Measurements from ENCODE around the gene ANKRD9. TPM values are rescaled to one million over a fixed set of nuclear protein-coding genes. Genes with fewer than 3 reads are reported as not detected.
A peak's percentile ranks its signal among the peaks of the same experiment; 100 is the strongest.

ANKRD9 gene
- total and polyA plus RNA-seq, 2 of the 13 experiments (the other 11 are each of a cell fraction or from before 2014, with no cell fraction given): 10.0 to 15.0 TPM

DNA sequence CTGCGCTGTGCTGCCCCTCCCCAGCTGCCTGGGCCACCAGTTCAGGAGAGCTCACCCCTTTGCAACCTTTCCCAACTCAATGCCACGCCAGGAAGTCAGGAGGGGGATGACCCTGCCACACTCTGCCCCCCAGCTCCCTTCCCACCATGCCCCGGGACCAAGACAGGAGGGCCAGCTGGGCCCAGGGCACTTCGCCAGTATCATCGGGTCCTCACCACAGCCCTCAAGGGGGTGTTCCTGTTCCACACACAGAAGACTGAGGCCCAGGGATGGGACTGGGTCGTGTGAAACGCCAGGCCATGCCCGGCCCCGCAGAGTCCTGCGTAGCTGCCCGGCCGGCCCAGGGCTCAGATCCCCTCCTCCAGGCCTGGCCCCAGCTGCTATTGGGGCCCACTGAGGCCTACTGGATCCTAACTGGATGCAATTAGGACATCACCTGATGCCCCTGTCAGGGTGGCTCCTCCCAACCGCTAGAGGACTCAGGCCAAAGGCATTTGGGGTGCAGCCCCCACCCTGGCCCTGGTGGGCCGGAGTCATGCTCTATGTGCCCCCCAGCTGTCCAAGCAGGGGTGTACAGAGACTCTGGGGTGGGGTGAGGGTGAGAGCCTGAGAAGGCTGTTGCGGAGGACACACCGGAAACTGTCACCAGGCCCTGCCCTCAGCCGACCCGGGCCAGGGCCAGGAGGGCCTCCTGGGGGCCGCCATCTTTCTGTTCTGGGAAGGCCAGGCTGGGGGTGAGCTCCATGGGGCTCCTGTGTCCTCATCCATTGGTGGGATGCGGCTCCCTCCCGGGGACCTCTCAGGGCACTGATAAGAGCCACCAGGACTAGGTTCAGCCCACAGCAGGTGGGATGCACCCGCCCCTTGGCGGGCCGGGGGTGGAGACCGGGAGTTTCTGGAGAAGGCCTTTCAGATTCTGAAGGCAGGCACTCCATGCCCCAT, 29.3 kb upstream of the ANKRD9 start:
- CTCF ChIA-PET (ENCODE audit: low intra/inter-chr PET ratio, low total read pairs): no interaction called here
- TF ChIP-seq ZMYM2 (CRISPR knock-in tag; IDR thresholded peaks at IDR 0.05) (no peak), MEF2D (CRISPR knock-in tag; IDR thresholded peaks at IDR 0.05) (peak; percentile 72; the same call in 1 of the 2 replicates), NFE2 (CRISPR knock-in tag; IDR thresholded peaks at IDR 0.05) (0 out of 2 replicates have a peak, but pooled peaks have one; percentile 12), HCFC1 (IDR thresholded peaks at IDR 0.05; ENCODE audit: low read depth, low read length) (peak; percentile 30; the same call in 1 of the 2 replicates), ZNF598 (CRISPR knock-in tag; IDR thresholded peaks at IDR 0.05; ENCODE audit: borderline replicate concordance) (peak; percentile 34; the same call in 1 of the 2 replicates), HOXA5 (CRISPR knock-in tag; IDR thresholded peaks at IDR 0.05) (peak; percentile 78), ZNF224 (CRISPR knock-in tag; IDR thresholded peaks at IDR 0.05) (peak; percentile 40; the same call in 1 of the 2 replicates), ZNF264 (CRISPR knock-in tag; IDR thresholded peaks at IDR 0.05) (peak; percentile 78), ZNF335 (CRISPR knock-in tag; IDR thresholded peaks at IDR 0.05) (peak; percentile 76), ZFP37 (CRISPR knock-in tag; IDR thresholded peaks at IDR 0.05; ENCODE audit: borderline replicate concordance) (no peak), RXRA (CRISPR knock-in tag; IDR thresholded peaks at IDR 0.05) (peak; percentile 96), YEATS4 (CRISPR knock-in tag; IDR thresholded peaks at IDR 0.05; ENCODE audit: borderline replicate concordance) (peak; percentile 83), DMAP1 (CRISPR knock-in tag; IDR thresholded peaks at IDR 0.05) (peak; percentile 75; the same call in 1 of the 2 replicates), TOE1 (CRISPR knock-in tag; IDR thresholded peaks at IDR 0.05) (no peak), PRMT3 (CRISPR knock-in tag; IDR thresholded peaks at IDR 0.05; ENCODE audit: borderline replicate concordance, low read depth) (0 out of 2 replicates have a peak, but pooled peaks have one; percentile 35)
- TF ChIP-seq, protein P1, sequence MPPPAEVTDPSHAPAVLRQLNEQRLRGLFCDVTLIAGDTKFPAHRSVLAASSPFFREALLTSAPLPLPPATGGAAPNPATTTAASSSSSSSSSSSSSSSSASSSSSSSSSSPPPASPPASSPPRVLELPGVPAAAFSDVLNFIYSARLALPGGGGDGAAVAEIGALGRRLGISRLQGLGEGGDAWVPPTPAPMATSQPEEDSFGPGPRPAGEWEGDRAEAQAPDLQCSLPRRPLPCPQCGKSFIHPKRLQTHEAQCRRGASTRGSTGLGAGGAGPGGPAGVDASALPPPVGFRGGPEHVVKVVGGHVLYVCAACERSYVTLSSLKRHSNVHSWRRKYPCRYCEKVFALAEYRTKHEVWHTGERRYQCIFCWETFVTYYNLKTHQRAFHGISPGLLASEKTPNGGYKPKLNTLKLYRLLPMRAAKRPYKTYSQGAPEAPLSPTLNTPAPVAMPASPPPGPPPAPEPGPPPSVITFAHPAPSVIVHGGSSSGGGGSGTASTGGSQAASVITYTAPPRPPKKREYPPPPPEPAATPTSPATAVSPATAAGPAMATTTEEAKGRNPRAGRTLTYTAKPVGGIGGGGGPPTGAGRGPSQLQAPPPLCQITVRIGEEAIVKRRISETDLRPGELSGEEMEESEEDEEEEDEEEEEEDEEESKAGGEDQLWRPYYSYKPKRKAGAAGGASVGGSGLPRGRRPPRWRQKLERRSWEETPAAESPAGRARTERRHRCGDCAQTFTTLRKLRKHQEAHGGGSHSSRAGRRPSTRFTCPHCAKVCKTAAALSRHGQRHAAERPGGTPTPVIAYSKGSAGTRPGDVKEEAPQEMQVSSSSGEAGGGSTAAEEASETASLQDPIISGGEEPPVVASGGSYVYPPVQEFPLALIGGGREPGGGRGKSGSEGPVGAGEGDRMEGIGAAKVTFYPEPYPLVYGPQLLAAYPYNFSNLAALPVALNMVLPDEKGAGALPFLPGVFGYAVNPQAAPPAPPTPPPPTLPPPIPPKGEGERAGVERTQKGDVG (CRISPR knock-in tag; IDR thresholded peaks at IDR 0.05; ENCODE audit: borderline replicate concordance): peak; percentile 57; the same call in 1 of the 2 replicates
- TF ChIP-seq, protein P2, sequence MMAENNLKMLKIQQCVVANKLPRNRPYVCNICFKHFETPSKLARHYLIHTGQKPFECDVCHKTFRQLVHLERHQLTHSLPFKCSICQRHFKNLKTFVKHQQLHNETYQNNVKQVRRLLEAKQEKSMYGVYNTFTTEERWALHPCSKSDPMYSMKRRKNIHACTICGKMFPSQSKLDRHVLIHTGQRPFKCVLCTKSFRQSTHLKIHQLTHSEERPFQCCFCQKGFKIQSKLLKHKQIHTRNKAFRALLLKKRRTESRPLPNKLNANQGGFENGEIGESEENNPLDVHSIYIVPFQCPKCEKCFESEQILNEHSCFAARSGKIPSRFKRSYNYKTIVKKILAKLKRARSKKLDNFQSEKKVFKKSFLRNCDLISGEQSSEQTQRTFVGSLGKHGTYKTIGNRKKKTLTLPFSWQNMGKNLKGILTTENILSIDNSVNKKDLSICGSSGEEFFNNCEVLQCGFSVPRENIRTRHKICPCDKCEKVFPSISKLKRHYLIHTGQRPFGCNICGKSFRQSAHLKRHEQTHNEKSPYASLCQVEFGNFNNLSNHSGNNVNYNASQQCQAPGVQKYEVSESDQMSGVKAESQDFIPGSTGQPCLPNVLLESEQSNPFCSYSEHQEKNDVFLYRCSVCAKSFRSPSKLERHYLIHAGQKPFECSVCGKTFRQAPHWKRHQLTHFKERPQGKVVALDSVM (CRISPR knock-in tag; IDR thresholded peaks at IDR 0.05): 0 out of 2 replicates have a peak, but pooled peaks have one; percentile 17
- TF ChIP-seq, protein P3, sequence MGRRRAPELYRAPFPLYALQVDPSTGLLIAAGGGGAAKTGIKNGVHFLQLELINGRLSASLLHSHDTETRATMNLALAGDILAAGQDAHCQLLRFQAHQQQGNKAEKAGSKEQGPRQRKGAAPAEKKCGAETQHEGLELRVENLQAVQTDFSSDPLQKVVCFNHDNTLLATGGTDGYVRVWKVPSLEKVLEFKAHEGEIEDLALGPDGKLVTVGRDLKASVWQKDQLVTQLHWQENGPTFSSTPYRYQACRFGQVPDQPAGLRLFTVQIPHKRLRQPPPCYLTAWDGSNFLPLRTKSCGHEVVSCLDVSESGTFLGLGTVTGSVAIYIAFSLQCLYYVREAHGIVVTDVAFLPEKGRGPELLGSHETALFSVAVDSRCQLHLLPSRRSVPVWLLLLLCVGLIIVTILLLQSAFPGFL (CRISPR knock-in tag; IDR thresholded peaks at IDR 0.05): no peak

More for the DNA sequence above, 29.3 kb upstream of the ANKRD9 start:
- H3K27me3 ChIP-seq (ENCODE audit: control insufficient read depth in 1 of 2, insufficient read depth in 2 of 2, low read length in 2 of 2): no peaks in the 10 kb centered on the region; a peak in 1 of 5 replicates
- H4K20me1 ChIP-seq (ENCODE audit: insufficient read depth, low read length): no peaks in the 10 kb centered on the region
- FAIRE-seq: peak; percentile 74
- H3K79me2 ChIP-seq (ENCODE audit: insufficient read depth, low read length): no peaks in the 10 kb centered on the region
- DNase-seq (ENCODE audit: low spot score): peak; percentile 81
- ATAC-seq: peak; percentile 71
- no TSS peak for BruUV-seq (replicated peaks)
- in situ Hi-C loops (cut with HindIII; ENCODE audit: extremely low pct_ligation_motif_present, low pct_unique_long_range_greater_than_20kb): no loop called here
- no peaks in the 10 kb centered on the region for H3K36me3 ChIP-seq (replicated peaks in 1 of 2; ENCODE audit: control insufficient read depth in 1 of 2, insufficient read depth in 2 of 2, low read length in 2 of 2)
- peaks cover 76% of the 10 kb centered on the region for H3K4me1 ChIP-seq (ENCODE audit: insufficient read depth, low read length)
- WGBS (ENCODE audit: low lambda C conversion rate): 0% methylated on average over 3 of the region's 25 CpGs
- no peak overlapping the region for H2AFZ ChIP-seq (ENCODE audit: low read length)
- peak overlapping the region; percentile 60 to 80 (median 78) for H3K4me3 ChIP-seq (replicated peaks in 1 of 3; ENCODE audit: insufficient read depth in 1 of 3, low read depth in 2 of 3, low read length in 3 of 3)
- POLR2A ChIA-PET: interaction anchor here (0.6 to 6.9 kb wide), 27 partner anchors 8 to 591 kb away, joined by 3 to 102 read pairs (median 5); partner anchors contain the start of gene RCOR1
- H3K27ac ChIP-seq (ENCODE audit: extremely low read length, insufficient read depth, low read length): peak overlapping the region; percentile 93
- no peaks in the 10 kb centered on the region for H3K9me3 ChIP-seq (ENCODE audit: low read length)
- H3K4me2 ChIP-seq (ENCODE audit: low read depth, low read length): peak overlapping the region; percentile 98
- peak overlapping the region; percentile 91 for H3K9ac ChIP-seq (ENCODE audit: insufficient read depth, low read depth, low read length)
- intact Hi-C loops (cut with micrococcal nuclease; ENCODE audit: unreplicated experiment): no loop called here
